Lower lobe of right lung (tissue), 2 donors: ENCODE measurements around the gene ASRGL1. TPM values are rescaled to one million over a fixed set of nuclear protein-coding genes. Genes with fewer than 3 reads are reported as not detected.
"Not testable (repeated sequence)": the region's sequence is repeated elsewhere in the genome, so short reads cannot be mapped to it uniquely, and the experiment has no call there.

Experiments
- ATAC-seq, 2 donors: fragments of 200-7000 bp; cut with Tn5 transposase; one replicate each; pipeline ENCODE4 v1.9.1; 2020 to 2022; ENCODE audit warnings: mild to moderate bottlenecking in 2 of 2, moderate library complexity in 2 of 2
- DNase-seq: peaks from one replicate; pipeline ENCODE4 v3.0.0-alpha.2; 2020
- H3K27ac ChIP-seq: fragments of 200-600 bp; one replicate; pipeline ENCODE4 v1.8.0; 2022
- H3K27me3 ChIP-seq: fragments of 200-600 bp; one replicate; pipeline ENCODE4 v1.8.0; 2022; ENCODE audit warnings: low read depth
- H3K36me3 ChIP-seq: fragments of 200-600 bp; one replicate; pipeline ENCODE4 v1.8.0; 2022; ENCODE audit warnings: mild to moderate bottlenecking
- H3K4me1 ChIP-seq: fragments of 200-600 bp; one replicate; pipeline ENCODE4 v1.8.0; 2022
- H3K4me3 ChIP-seq: fragments of 200-600 bp; one replicate; pipeline ENCODE4 v1.8.0; 2022; ENCODE audit warnings: mild to moderate bottlenecking
- H3K9me3 ChIP-seq: fragments of 200-600 bp; one replicate; pipeline ENCODE4 v1.8.0; 2022
- CTCF ChIP-seq: fragments of 200-600 bp; IDR thresholded peaks from one replicate; pipeline ENCODE4 v1.8.0; 2022; ENCODE audit warnings: antibody characterized with exemption, mild to moderate bottlenecking
- intact Hi-C: fragments of 100-400 bp; cut with DNase I; formaldehyde crosslinking; loops from one replicate; pipeline ENCODE4 v1.11.0; 2022
- total RNA-seq: library from RNA; stranded (reverse); fragmentation: NEBNext Ultra II Directional; extraction: Animal tissue kit (Norgen Biotek cat#: 25700); gene quantifications from one replicate; pipeline ENCODE4 v1.2.1, GENCODE V29; 2021
- donor health status: DM: no; HTN: yes; CAD: no; lungs with severe emphysema.

The ASRGL1 gene
- total RNA-seq, 1 donor from 2014 or later, result 39.7 TPM

GRCh38 chr11:62359475-62359874 is 22.2 kb downstream of the ASRGL1 start:
- intact Hi-C loops, result no loop called here
- DNase-seq (no peak), ATAC-seq (no peak)
- H3K36me3 ChIP-seq, result peaks cover 13% of the 10 kb centered on the region
- no peak for TF ChIP-seq CTCF
- H3K9me3 ChIP-seq, result no peaks in the 10 kb centered on the region
- H3K4me1 ChIP-seq, result no peaks in the 10 kb centered on the region
- no peak overlapping the region for H3K4me3 ChIP-seq
- H3K27ac ChIP-seq, result no peak overlapping the region
- peaks cover 6% of the 10 kb centered on the region for H3K27me3 ChIP-seq

GRCh38 chr11:62360685-62361084 is 23.4 kb downstream of the ASRGL1 start:
- ATAC-seq, result no peak
- no peak for TF ChIP-seq CTCF
- intact Hi-C loops, result no loop called here
- no peaks in the 10 kb centered on the region for H3K9me3 ChIP-seq
- H3K27me3 ChIP-seq, result peaks cover 6% of the 10 kb centered on the region
- H3K36me3 ChIP-seq, result peaks cover 13% of the 10 kb centered on the region
- no peaks in the 10 kb centered on the region for H3K4me1 ChIP-seq
- H3K27ac ChIP-seq, result peak overlapping the region; percentile 61
- H3K4me3 ChIP-seq, result no peak overlapping the region
- no peak for DNase-seq

GRCh38 chr11:62368861-62369477 is 31.7 kb downstream of the ASRGL1 start:
- H3K4me1 ChIP-seq, H3K27me3 ChIP-seq, H3K36me3 ChIP-seq, H3K4me3 ChIP-seq, intact Hi-C loops, H3K9me3 ChIP-seq, H3K27ac ChIP-seq, ATAC-seq, DNase-seq: not testable (repeated sequence)

- Histone ChIP-seq H3K9me3 (no peaks in the 10 kb centered on the region), H3K4me1 (no peaks in the 10 kb centered on the region), H3K36me3 (no peaks in the 10 kb centered on the region), H3K27me3 (no peaks in the 10 kb centered on the region), H3K27ac (peak overlapping the region; percentile 31), H3K4me3 (no peak overlapping the region)
- ATAC-seq (peak; percentile 42 to 82), DNase-seq (peak; percentile 65)
- no peak for TF ChIP-seq CTCF
- intact Hi-C loops, result no loop called here
Measured at GRCh38 chr11:62370743-62371440, 33.6 kb downstream of the ASRGL1 start.

- Histone ChIP-seq H3K4me1 (no peaks in the 10 kb centered on the region), H3K36me3 (no peaks in the 10 kb centered on the region), H3K27ac (no peak overlapping the region), H3K4me3 (no peak overlapping the region), H3K27me3 (no peaks in the 10 kb centered on the region), H3K9me3 (no peaks in the 10 kb centered on the region)
- intact Hi-C loops, result no loop called here
- TF ChIP-seq CTCF, result no peak
- no peak for DNase-seq
- ATAC-seq, result no peak
Measured at GRCh38 chr11:62372871-62373270, 35.6 kb downstream of the ASRGL1 start.

GRCh38 chr11:62373464-62374119 is 36.3 kb downstream of the ASRGL1 start:
- no peak for TF ChIP-seq CTCF
- H3K4me1 ChIP-seq, result no peaks in the 10 kb centered on the region
- ATAC-seq, result no peak

More at GRCh38 chr11:62373464-62374119, 36.3 kb downstream of the ASRGL1 start:
- Histone ChIP-seq H3K27ac (no peak overlapping the region), H3K36me3 (no peaks in the 10 kb centered on the region), H3K27me3 (no peaks in the 10 kb centered on the region), H3K9me3 (no peaks in the 10 kb centered on the region), H3K4me3 (no peak overlapping the region)
- DNase-seq, result no peak
- intact Hi-C loops, result no loop called here
